K562 (cell line): Measurements from ENCODE around the gene P2RX3. TPM values are rescaled to one million over a fixed set of nuclear protein-coding genes. Genes with fewer than 3 reads are reported as not detected.

Experiments used
- ATAC-seq: fragments of 200-7000 bp; cut with Tn5 transposase; 3 replicates; pipeline ENCODE4 v1.9.1; 2020; ENCODE audit warnings: moderate library complexity
- BruUV-seq: library from RNA; stranded (reverse); fragments of 400-500 nt; replicated peaks from 2 replicates; lab custom pipeline; 2021; lab: Mats Ljungman, UMichigan
- CTCF ChIA-PET: fragments of 300-600 bp; formaldehyde crosslinking; extraction: SDS; loops from one replicate; lab custom pipeline; 2021; ENCODE audit warnings: low intra/inter-chr PET ratio; lab: Yijun Ruan, JAX
- POLR2A ChIA-PET: fragments of 300-600, 350-650 bp; sonication (Branson Sonifier 250); formaldehyde crosslinking; extraction: SDS; loops from one replicate; lab custom pipeline; 2021; ENCODE audit warnings: antibody characterized with exemption, inconsistent platforms; lab: Yijun Ruan, JAX
- DNase-seq, 4 experiments: peaks; one replicate each; pipeline versions ENCODE4 v3.0.0 to v3.0.0-alpha.2; 2011 to 2018; ENCODE audit warnings: low spot score in 3 of 4, mixed read lengths in 3 of 4; ENCODE audit errors: extremely low read depth in 1 of 4
- FAIRE-seq: peaks from 2 replicates; lab custom pipeline; 2011; peaks lifted over from hg19 to GRCh38; lab: Jason Lieb, UNC
- H2AFZ ChIP-seq: 2 replicates; pipeline ENCODE4 v1.6.0; 2011; ENCODE audit warnings: low read depth, low read length, control low read depth, inconsistent platforms
- H3K27ac ChIP-seq: fragments of 200-600 bp; 3 replicates; pipeline ENCODE4 v1.8.0; 2011; ENCODE audit warnings: low read depth, mild to moderate bottlenecking, control low read depth, inconsistent platforms, low read length, moderate library complexity, mixed read lengths; ENCODE audit errors: extremely low read depth
- H3K27me3 ChIP-seq, 2 experiments: fragments of 300-600 bp in 1 of 2; 2 replicates in 1 of 2; 3 replicates in 1 of 2; pipeline versions ENCODE4 v1.6.0 to v1.8.0; 2011; ENCODE audit warnings: inconsistent platforms in 2 of 2, low read length in 2 of 2, mild to moderate bottlenecking in 1 of 2, mixed read lengths in 1 of 2, moderate library complexity in 1 of 2; ENCODE audit not compliant: control insufficient read depth in 2 of 2, insufficient read depth in 2 of 2
- H3K36me3 ChIP-seq: fragments of 300-600 bp; 3 replicates; pipeline ENCODE4 v1.8.0; 2011; ENCODE audit warnings: mild to moderate bottlenecking, low read length, inconsistent platforms; ENCODE audit not compliant: control insufficient read depth, insufficient read depth
- H3K4me1 ChIP-seq, 2 experiments: fragments of 200-600 bp in 1 of 2; replicated peaks in 1 of 2; 2 replicates in 1 of 2; 3 replicates in 1 of 2; pipeline versions ENCODE4 v1.5.1 to v1.8.0; 2011; ENCODE audit warnings: inconsistent platforms in 2 of 2, low read length in 2 of 2, mild to moderate bottlenecking in 1 of 2, mixed read lengths in 1 of 2, moderate library complexity in 1 of 2; ENCODE audit not compliant: control insufficient read depth in 2 of 2, insufficient read depth in 2 of 2
- H3K4me2 ChIP-seq: 2 replicates; pipeline ENCODE4 v1.6.1; 2011; ENCODE audit warnings: low read length, control low read depth, inconsistent platforms, mixed read lengths; ENCODE audit not compliant: insufficient read depth
- H3K4me3 ChIP-seq: fragments of 200-600 bp; sonication (generic), shearing (Covaris generic); 2 replicates; pipeline ENCODE4 v1.5.1; 2016; ENCODE audit warnings: control low read depth, inconsistent platforms
- H3K79me2 ChIP-seq: fragments of 200-600 bp; 3 replicates; pipeline ENCODE4 v1.8.0; 2011; ENCODE audit warnings: low read length, inconsistent platforms; ENCODE audit not compliant: control insufficient read depth, insufficient read depth
- H3K9ac ChIP-seq, 2 experiments: 2 replicates each; pipeline versions ENCODE4 v1.6.0 to v1.6.1; 2011; ENCODE audit warnings: low read depth in 2 of 2, low read length in 2 of 2, control low read depth in 1 of 2, inconsistent platforms in 1 of 2, mild to moderate bottlenecking in 1 of 2, mixed read lengths in 1 of 2; ENCODE audit not compliant: insufficient read depth in 1 of 2
- H3K9me1 ChIP-seq: one replicate; pipeline ENCODE4 v1.6.0; 2011; ENCODE audit warnings: inconsistent platforms, mild to moderate bottlenecking, low read length, moderate library complexity; ENCODE audit not compliant: control insufficient read depth, insufficient read depth
- H3K9me3 ChIP-seq: replicated peaks from 2 replicates; pipeline ENCODE4 v1.5.1; 2011; ENCODE audit warnings: low read depth, low read length, inconsistent platforms; ENCODE audit not compliant: control insufficient read depth, insufficient read depth
- H4K20me1 ChIP-seq: replicated peaks from 2 replicates; pipeline ENCODE4 v1.6.1; 2011; ENCODE audit warnings: low read length, inconsistent platforms, mixed read lengths; ENCODE audit not compliant: control insufficient read depth, insufficient read depth
- ARID1B ChIP-seq: fragments of 450-650 bp; IDR thresholded peaks from 2 replicates; pipeline ENCODE4 v1.6.1; 2016; ENCODE audit warnings: antibody characterized with exemption, mild to moderate bottlenecking, inconsistent platforms
- GATAD2B ChIP-seq: fragments of 450-650 bp; IDR thresholded peaks from 2 replicates; pipeline ENCODE4 v1.6.1; 2017; ENCODE audit warnings: mild to moderate bottlenecking, borderline replicate concordance
- GTF2E2 ChIP-seq: fragments of 200-800 bp; sonication (Bioruptor generic); IDR thresholded peaks from 2 replicates; pipeline ENCODE4 v1.6.1; 2016; ENCODE audit warnings: missing genetic modification characterization, missing compliant biosample characterization
- HCFC1 ChIP-seq: IDR thresholded peaks from 2 replicates; pipeline ENCODE4 v1.6.1; 2012; ENCODE audit warnings: low read depth, low read length, improper control_type of control experiment
- KAT8 ChIP-seq: fragments of 450-650 bp; IDR thresholded peaks from 2 replicates; pipeline ENCODE4 v1.6.1; 2016; ENCODE audit warnings: low read depth, mild to moderate bottlenecking
- NONO ChIP-seq, 2 experiments: fragments of 200-400 bp in 1 of 2; fragments of 450-650 bp in 1 of 2; formaldehyde crosslinking in 1 of 2; IDR thresholded peaks; 2 replicates each; pipeline ENCODE4 v1.6.1; 2017; ENCODE audit warnings: low read depth in 2 of 2, mild to moderate bottlenecking in 2 of 2, moderate library complexity in 2 of 2, low read length in 1 of 2
- PHF21A ChIP-seq: fragments of 450-650 bp; IDR thresholded peaks from 2 replicates; pipeline ENCODE4 v1.6.1; 2017; ENCODE audit warnings: low read depth, borderline replicate concordance
- POLR2G ChIP-seq: fragments of 200-400 bp; formaldehyde crosslinking; IDR thresholded peaks from 2 replicates; pipeline ENCODE4 v1.6.1; 2017; ENCODE audit warnings: low read depth, mild to moderate bottlenecking, antibody characterized with exemption, low read length, moderate library complexity
- TAF1 ChIP-seq: IDR thresholded peaks from 2 replicates; pipeline ENCODE4 v1.6.1; 2011; ENCODE audit warnings: mild to moderate bottlenecking, low read length, moderate library complexity; ENCODE audit not compliant: insufficient read depth, control insufficient read depth, severe bottlenecking; ENCODE audit errors: extremely low read depth
- TARDBP ChIP-seq: fragments of 450-650 bp; IDR thresholded peaks from 2 replicates; pipeline ENCODE4 v1.6.1; 2016
- ZNF696 ChIP-seq: fragments of 250-450 bp; sonication (Bioruptor Pico); conservative IDR thresholded peaks from 2 replicates; pipeline ENCODE4 v1.4.0; 2020; ENCODE audit warnings: mild to moderate bottlenecking, moderate library complexity
- ZNF79 ChIP-seq: fragments of 250-450 bp; sonication (Bioruptor Pico); IDR thresholded peaks from 2 replicates; pipeline ENCODE4 v1.4.0; 2020; ENCODE audit warnings: low read depth, mild to moderate bottlenecking, moderate library complexity
- WGBS: fragments of 100-300 bp; shearing (Covaris generic); methylation state at CpG from one replicate; pipeline ENCODE4 v1.1.6; 2016; ENCODE audit warnings: low coverage, mixed read lengths; ENCODE audit not compliant: insufficient coverage; ENCODE audit errors: missing lambda C conversion rate; 5-methylcytosine and 5-hydroxymethylcytosine counted together
- in situ Hi-C: fragments of 300-500 bp; cut with MboI; formaldehyde crosslinking; loops from 4 replicates; pipeline ENCODE4 v1.15.0; 2018; ENCODE audit warnings: inconsistent platforms, mixed read lengths
- intact Hi-C: fragments of 100-400 bp; cut with micrococcal nuclease; formaldehyde crosslinking; loops from 2 replicates; pipeline ENCODE4 v1.14.2; 2022
- polyA plus RNA-seq, 8 experiments: library from polyadenylated mRNA; depleted of rRNA in 4 of 8; stranded (reverse) in 5 of 8; unstranded in 3 of 8; fragments of >200 nt; fragmentation: Nextera tagmentation in 2 of 8; fragmentation: Illumina TruSeq in 1 of 8; extraction: Ambion mirVana in 2 of 8; extraction: Trizol in 1 of 8; gene quantifications; 2 replicates each; pipeline versions ENCODE4 v1.2.1 to v1.2.3, GENCODE V29; 2011 to 2014; ENCODE audit warnings: inconsistent platforms in 1 of 8, missing spikeins in 1 of 8
- total RNA-seq, 7 experiments: library from RNA; depleted of rRNA in 6 of 7; stranded (reverse); fragments of >200 nt in 6 of 7; fragmentation: Illumina TruSeq in 2 of 7; extraction: Trizol in 2 of 7; gene quantifications; 2 replicates each; pipeline versions ENCODE4 v1.2.1 to v1.2.3, GENCODE V29; 2011 to 2021; ENCODE audit warnings: low replicate concordance in 1 of 7
- TF ChIP-seq, protein P1 (sequence below): fragments of 250-450 bp; sonication (Bioruptor Pico); IDR thresholded peaks from 2 replicates; pipeline ENCODE4 v1.4.0; 2020; ENCODE audit warnings: mild to moderate bottlenecking
- TF ChIP-seq, protein P2 (sequence below): conservative IDR thresholded peaks from 2 replicates; pipeline ENCODE4 v1.6.1; 2011; ENCODE audit warnings: low read depth, mild to moderate bottlenecking, low read length; ENCODE audit not compliant: control insufficient read depth
- TF ChIP-seq, protein P3 (sequence below): sonication (generic); formaldehyde crosslinking; IDR thresholded peaks from 2 replicates; pipeline ENCODE4 v1.8.1; 2023; ENCODE audit warnings: mild to moderate bottlenecking, missing genetic modification reagents, moderate library complexity

Gene P2RX3
- total and polyA plus RNA-seq, 9 of the 15 experiments (the other 6 are each of a cell fraction or from before 2014, with no cell fraction given), result not detected

DNA sequence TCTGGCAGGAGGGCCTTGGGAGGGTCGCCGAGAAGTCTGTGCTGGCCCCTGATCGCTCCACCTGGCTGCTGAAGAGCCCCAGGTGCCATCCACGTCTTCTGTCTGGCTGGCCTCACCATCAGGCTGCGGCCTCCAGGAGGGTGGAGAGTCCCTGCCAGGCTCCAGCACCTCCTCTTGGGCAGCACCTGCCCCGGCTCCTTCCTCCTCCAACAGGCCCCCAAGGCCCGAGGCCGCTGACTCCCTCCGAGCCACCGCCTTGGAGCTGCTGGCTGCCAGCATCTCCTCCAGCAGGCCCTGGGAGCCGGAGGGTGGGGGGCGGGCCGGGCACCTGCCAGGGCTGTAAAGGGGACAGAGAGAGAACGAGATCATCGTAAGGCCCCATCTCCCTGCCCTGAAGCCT lies 35.7 kb upstream of the P2RX3 start:
- Histone ChIP-seq H3K27me3 (no peaks in the 10 kb centered on the region), H3K36me3 (peaks cover 52% of the 10 kb centered on the region), H4K20me1 (0 out of 2 replicates have a peak, but pooled peaks cover 3% of the 10 kb centered on the region), H3K79me2 (no peaks in the 10 kb centered on the region; the same call in 2 of the 3 replicates), H3K4me1 (peaks cover 7 to 16% of the 10 kb centered on the region in 2 experiments; a peak in 4 of 5 replicates), H2AFZ (no peak overlapping the region), H3K4me2 (no peak overlapping the region), H3K27ac (no peak overlapping the region), H3K9me1 (no peaks in the 10 kb centered on the region), H3K9ac (no peak overlapping the region), H3K9me3 (no peaks in the 10 kb centered on the region; the same call in 1 of the 2 replicates), H3K4me3 (no peak overlapping the region)
- 92% methylated on average over 8 of the region's 15 CpGs for WGBS
- ChIA-PET POLR2A (interaction anchor here (1.4 kb wide), 1 partner anchor 9 kb away, joined by 5 read pairs; no protein-coding TSS in a partner anchor), CTCF (no interaction called here)
- intact Hi-C loops, result no loop called here
- in situ Hi-C loops, result no loop called here
- DNase-seq, result no peak
- TF ChIP-seq ZNF696 (CRISPR knock-in tag) (no peak), GATAD2B (no peak), ZNF79 (no peak), HCFC1 (no peak), PHF21A (no peak), TAF1 (no peak), NONO (IDR thresholded peaks at IDR 0.05; ENCODE audit: low read depth in 2 of 2, low read length in 1 of 2) (no peak), GTF2E2 (tag) (no peak), ARID1B (no peak), KAT8 (no peak), POLR2G (no peak), TARDBP (no peak)
- TF ChIP-seq, protein P1, sequence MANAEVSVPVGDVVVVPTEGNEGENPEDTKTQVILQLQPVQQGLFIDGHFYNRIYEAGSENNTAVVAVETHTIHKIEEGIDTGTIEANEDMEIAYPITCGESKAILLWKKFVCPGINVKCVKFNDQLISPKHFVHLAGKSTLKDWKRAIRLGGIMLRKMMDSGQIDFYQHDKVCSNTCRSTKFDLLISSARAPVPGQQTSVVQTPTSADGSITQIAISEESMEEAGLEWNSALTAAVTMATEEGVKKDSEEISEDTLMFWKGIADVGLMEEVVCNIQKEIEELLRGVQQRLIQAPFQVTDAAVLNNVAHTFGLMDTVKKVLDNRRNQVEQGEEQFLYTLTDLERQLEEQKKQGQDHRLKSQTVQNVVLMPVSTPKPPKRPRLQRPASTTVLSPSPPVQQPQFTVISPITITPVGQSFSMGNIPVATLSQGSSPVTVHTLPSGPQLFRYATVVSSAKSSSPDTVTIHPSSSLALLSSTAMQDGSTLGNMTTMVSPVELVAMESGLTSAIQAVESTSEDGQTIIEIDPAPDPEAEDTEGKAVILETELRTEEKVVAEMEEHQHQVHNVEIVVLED, result no peak
- TF ChIP-seq, protein P2, sequence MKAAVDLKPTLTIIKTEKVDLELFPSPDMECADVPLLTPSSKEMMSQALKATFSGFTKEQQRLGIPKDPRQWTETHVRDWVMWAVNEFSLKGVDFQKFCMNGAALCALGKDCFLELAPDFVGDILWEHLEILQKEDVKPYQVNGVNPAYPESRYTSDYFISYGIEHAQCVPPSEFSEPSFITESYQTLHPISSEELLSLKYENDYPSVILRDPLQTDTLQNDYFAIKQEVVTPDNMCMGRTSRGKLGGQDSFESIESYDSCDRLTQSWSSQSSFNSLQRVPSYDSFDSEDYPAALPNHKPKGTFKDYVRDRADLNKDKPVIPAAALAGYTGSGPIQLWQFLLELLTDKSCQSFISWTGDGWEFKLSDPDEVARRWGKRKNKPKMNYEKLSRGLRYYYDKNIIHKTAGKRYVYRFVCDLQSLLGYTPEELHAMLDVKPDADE, result no peak
- TF ChIP-seq, protein P3, sequence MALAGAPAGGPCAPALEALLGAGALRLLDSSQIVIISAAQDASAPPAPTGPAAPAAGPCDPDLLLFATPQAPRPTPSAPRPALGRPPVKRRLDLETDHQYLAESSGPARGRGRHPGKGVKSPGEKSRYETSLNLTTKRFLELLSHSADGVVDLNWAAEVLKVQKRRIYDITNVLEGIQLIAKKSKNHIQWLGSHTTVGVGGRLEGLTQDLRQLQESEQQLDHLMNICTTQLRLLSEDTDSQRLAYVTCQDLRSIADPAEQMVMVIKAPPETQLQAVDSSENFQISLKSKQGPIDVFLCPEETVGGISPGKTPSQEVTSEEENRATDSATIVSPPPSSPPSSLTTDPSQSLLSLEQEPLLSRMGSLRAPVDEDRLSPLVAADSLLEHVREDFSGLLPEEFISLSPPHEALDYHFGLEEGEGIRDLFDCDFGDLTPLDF (CRISPR knock-in tag), result no peak
- FAIRE-seq, result no peak
- no peak for ATAC-seq
- no TSS peak for BruUV-seq
